OCI-LY7 (cell line): ENCODE results near the gene STIM2. TPM values are rescaled to one million over a fixed set of nuclear protein-coding genes. Genes with fewer than 3 reads are reported as not detected.

ENCODE experiments used
- BruUV-seq: library from RNA; stranded (reverse); fragments of 400-500 nt; replicated peaks from 2 replicates; lab custom pipeline; 2021; lab: Mats Ljungman, UMichigan
- CTCF ChIA-PET: fragments of 300-600 bp; sonication (Branson Sonifier 250); formaldehyde crosslinking; loops from one replicate; lab custom pipeline; 2022; ENCODE audit warnings: antibody characterized with exemption; ENCODE audit not compliant: unreplicated experiment; lab: Charles Lee
- POLR2A ChIA-PET: fragments of 300-600 bp; sonication (Branson Sonifier 250); formaldehyde crosslinking; loops from one replicate; lab custom pipeline; 2022; ENCODE audit warnings: antibody characterized with exemption; lab: Charles Lee
- DNase-seq: peaks from one replicate; pipeline ENCODE4 v3.0.0-alpha.2; 2015; ENCODE audit warnings: low spot score
- H2AFZ ChIP-seq: fragments of 200-600 bp; sonication (generic), shearing (Covaris generic); 2 replicates; pipeline ENCODE4 v1.6.1; 2014; ENCODE audit warnings: mild to moderate bottlenecking, antibody characterized with exemption, low read length, moderate library complexity
- H3K27ac ChIP-seq: fragments of 200-600 bp; sonication (generic); 2 replicates; pipeline ENCODE4 v1.5.1; 2014; ENCODE audit warnings: mixed run types, low read depth, mild to moderate bottlenecking, moderate library complexity, low read length, inconsistent platforms; ENCODE audit not compliant: poor library complexity, severe bottlenecking
- H3K36me3 ChIP-seq: fragments of 200-600 bp; sonication (generic); 2 replicates; pipeline ENCODE4 v1.6.1; 2014; ENCODE audit warnings: mild to moderate bottlenecking, antibody characterized with exemption, low read length, moderate library complexity, mixed read lengths; ENCODE audit not compliant: insufficient read depth
- H3K4me1 ChIP-seq: fragments of 200-600 bp; sonication (generic); 2 replicates; pipeline ENCODE4 v1.5.1; 2014; ENCODE audit warnings: mild to moderate bottlenecking, low read length; ENCODE audit not compliant: insufficient read depth, poor library complexity, severe bottlenecking
- H3K4me2 ChIP-seq: fragments of 200-600 bp; sonication (generic); 2 replicates; pipeline ENCODE4 v1.6.1; 2014; ENCODE audit warnings: mild to moderate bottlenecking, low read length
- H3K4me3 ChIP-seq: fragments of 200-600 bp; sonication (generic); 2 replicates; pipeline ENCODE4 v1.5.1; 2014; ENCODE audit warnings: mild to moderate bottlenecking, low read depth, low read length; ENCODE audit not compliant: poor library complexity, severe bottlenecking
- H3K79me2 ChIP-seq: fragments of 200-600 bp; sonication (generic); 2 replicates; pipeline ENCODE4 v1.6.1; 2016; ENCODE audit warnings: low read depth, mild to moderate bottlenecking, low read length, moderate library complexity, mixed read lengths; ENCODE audit not compliant: insufficient read depth
- H3K9me2 ChIP-seq: fragments of 200-600 bp; sonication (generic); 2 replicates; pipeline ENCODE4 v1.6.1; 2016; ENCODE audit warnings: mild to moderate bottlenecking, low read length, mixed read lengths; ENCODE audit not compliant: insufficient read depth
- H3K9me3 ChIP-seq: fragments of 200-600 bp; sonication (generic); 2 replicates; pipeline ENCODE4 v1.6.1; 2014; ENCODE audit warnings: mild to moderate bottlenecking, mixed run types, low read length, mixed read lengths
- H4K20me1 ChIP-seq: fragments of 200-600 bp; sonication (generic); 2 replicates; pipeline ENCODE4 v1.6.1; 2014; ENCODE audit warnings: mild to moderate bottlenecking, antibody characterized with exemption, low read length, moderate library complexity, mixed read lengths; ENCODE audit not compliant: insufficient read depth
- CTCF ChIP-seq: fragments of 200-600 bp; sonication (generic); conservative IDR thresholded peaks from 2 replicates; pipeline ENCODE4 v1.5.1; 2014; ENCODE audit warnings: mild to moderate bottlenecking, antibody characterized with exemption, low read length, moderate library complexity, mixed read lengths
- EZH2phosphoT487 ChIP-seq: fragments of 200-600 bp; sonication (generic); IDR thresholded peaks from 2 replicates; pipeline ENCODE4 v1.6.1; 2018; ENCODE audit warnings: low read depth, borderline replicate concordance, mild to moderate bottlenecking, mixed run types, antibody characterized with exemption, low read length, moderate library complexity, mixed read lengths
- intact Hi-C: fragments of 100-400 bp; cut with micrococcal nuclease; formaldehyde crosslinking; loops from one replicate; pipeline ENCODE4 v1.10.0; 2022; ENCODE audit not compliant: unreplicated experiment
- total RNA-seq, 2 experiments: library from RNA; depleted of rRNA in 1 of 2; stranded (reverse); fragments of >200 nt in 1 of 2; shearing (Covaris generic) in 1 of 2; gene quantifications; 2 replicates each; pipeline ENCODE4 v1.2.3, GENCODE V29; 2014 to 2022

Gene STIM2
- total RNA-seq, 2 experiments from 2014 or later: 108 to 309 TPM

GRCh38 chr4:27006646-27007045, 146.0 kb downstream of the STIM2 start:
- Histone ChIP-seq H3K79me2 (peaks cover 81% of the 10 kb centered on the region), H3K9me3 (no peaks in the 10 kb centered on the region), H2AFZ (peak overlapping the region; percentile 3; the same call in 1 of the 2 replicates), H3K4me2 (peak overlapping the region; percentile 63), H4K20me1 (no peaks in the 10 kb centered on the region), H3K36me3 (peaks cover 71% of the 10 kb centered on the region), H3K27ac (peak overlapping the region; percentile 92), H3K4me3 (peak overlapping the region; percentile 47), H3K4me1 (peaks cover 99% of the 10 kb centered on the region), H3K9me2 (no peaks in the 10 kb centered on the region)
- no TSS peak for BruUV-seq
- peak; percentile 72 for DNase-seq
- ChIA-PET CTCF (interaction anchor here (1.3 to 1.4 kb wide), 2 partner anchors 13 to 178 kb away, joined by 3 to 5 read pairs; no protein-coding TSS in a partner anchor), POLR2A (interaction anchor here (0.6 to 9.7 kb wide), 29 partner anchors 10 to 1137 kb away, joined by 3 to 187 read pairs (median 8); partner anchors contain the start of gene STIM2)
- TF ChIP-seq EZH2phosphoT487 (no peak), CTCF (no peak)
- intact Hi-C loops: loop anchor here (1.0 to 5.0 kb wide), 5 partner anchors 14 to 1139 kb away; partner anchors contain the start of gene STIM2

GRCh38 chr4:27007507-27007906, 146.9 kb downstream of the STIM2 start:
- no peak for TF ChIP-seq EZH2phosphoT487
- TF ChIP-seq CTCF: no peak

GRCh38 chr4:27008679-27009078, 148.0 kb downstream of the STIM2 start:
- H2AFZ ChIP-seq: no peak overlapping the region
- H3K4me1 ChIP-seq: peaks cover 91% of the 10 kb centered on the region
- peaks cover 82% of the 10 kb centered on the region; the same call in 1 of the 2 replicates for H3K79me2 ChIP-seq
- no TSS peak for BruUV-seq
- intact Hi-C loops: loop anchor here (5.0 kb wide), 1 partner anchor 1141 kb away; no protein-coding TSS in a partner anchor
- POLR2A ChIA-PET: interaction anchor here (2.4 to 9.7 kb wide), 10 partner anchors 11 to 287 kb away, joined by 8 to 187 read pairs (median 32); partner anchors contain the start of gene STIM2
- H4K20me1 ChIP-seq: no peaks in the 10 kb centered on the region
- CTCF ChIA-PET: no interaction called here
- TF ChIP-seq CTCF: no peak
- TF ChIP-seq EZH2phosphoT487: no peak
- no peaks in the 10 kb centered on the region for H3K9me3 ChIP-seq
- peaks cover 70% of the 10 kb centered on the region for H3K36me3 ChIP-seq
- H3K9me2 ChIP-seq: no peaks in the 10 kb centered on the region
- H3K27ac ChIP-seq: peak overlapping the region; percentile 17
- no peak overlapping the region; the same call in 1 of the 2 replicates for H3K4me2 ChIP-seq
- no peak for DNase-seq
- H3K4me3 ChIP-seq: no peak overlapping the region

More at GRCh38 chr4:27007507-27007906, 146.9 kb downstream of the STIM2 start:
- Histone ChIP-seq H3K9me2 (no peaks in the 10 kb centered on the region), H3K4me2 (peak overlapping the region; percentile 63), H4K20me1 (no peaks in the 10 kb centered on the region), H3K36me3 (peaks cover 72% of the 10 kb centered on the region), H3K4me3 (peak overlapping the region; percentile 47), H3K4me1 (peaks cover 98% of the 10 kb centered on the region), H3K9me3 (no peaks in the 10 kb centered on the region), H3K27ac (peak overlapping the region; percentile 92), H3K79me2 (peaks cover 81% of the 10 kb centered on the region), H2AFZ (peak overlapping the region; percentile 3; the same call in 1 of the 2 replicates)
- no TSS peak for BruUV-seq
- ChIA-PET POLR2A (interaction anchor here (0.6 to 9.7 kb wide), 30 partner anchors 10 to 1143 kb away, joined by 3 to 187 read pairs (median 6); partner anchors contain the start of gene STIM2), CTCF (interaction anchor here (0.5 kb wide), 1 partner anchor 549 kb away, joined by 3 read pairs; no protein-coding TSS in a partner anchor)
- peak; percentile 33 for DNase-seq
- intact Hi-C loops: loop anchor here (1.0 to 5.0 kb wide), 3 partner anchors 176 to 1140 kb away; no protein-coding TSS in a partner anchor
